Right lobe of liver (tissue), 6 donors: Measurements from ENCODE around the gene FRMD3. TPM values are rescaled to one million over a fixed set of nuclear protein-coding genes. Genes with fewer than 3 reads are reported as not detected.

ENCODE experiments used
- ATAC-seq, 4 donors: fragments of 200-7000 bp; cut with Tn5 transposase; one replicate each; pipeline ENCODE4 v1.9.1; 2020; ENCODE audit warnings: mild to moderate bottlenecking in 4 of 4, moderate library complexity in 4 of 4
- DNase-seq, 3 donors: peaks; one replicate each; pipeline ENCODE4 v3.0.0-alpha.2; 2020
- H3K27ac ChIP-seq, 3 donors: fragments of 200-600 bp; one replicate each; pipeline ENCODE4 v1.8.0; 2022
- H3K27me3 ChIP-seq, 2 donors: fragments of 200-600 bp; one replicate each; pipeline ENCODE4 v1.8.0; 2022
- H3K36me3 ChIP-seq, 4 donors: fragments of 200-600 bp; sonication (generic) in 1 of 4; one replicate each; pipeline versions ENCODE4 v1.5.1 to v1.8.0; 2017 to 2022; ENCODE audit warnings: control low read depth in 1 of 4
- H3K4me1 ChIP-seq, 4 donors: fragments of 200-600 bp; sonication (generic) in 1 of 4; one replicate each; pipeline versions ENCODE4 v1.5.1 to v1.8.0; 2017 to 2022; ENCODE audit warnings: control low read depth in 1 of 4
- H3K4me3 ChIP-seq, 3 donors: fragments of 200-600 bp; one replicate each; pipeline ENCODE4 v1.8.0; 2022
- H3K9me3 ChIP-seq, 4 donors: fragments of 200-600 bp; sonication (generic) in 1 of 4; one replicate each; pipeline versions ENCODE4 v1.5.1 to v1.8.0; 2017 to 2022; ENCODE audit warnings: control low read depth in 1 of 4
- POLR2A ChIP-seq: fragments of 450-650 bp; IDR thresholded peaks from one replicate; pipeline ENCODE4 v1.6.1; 2017; ENCODE audit warnings: antibody characterized with exemption, mild to moderate bottlenecking
- WGBS: methylation state at CpG from one replicate; pipeline ENCODE4 v1.1.6; 2018; ENCODE audit warnings: low coverage, low lambda C conversion rate; ENCODE audit not compliant: insufficient coverage; ENCODE audit errors: missing lambda C conversion rate; 5-methylcytosine and 5-hydroxymethylcytosine counted together
- intact Hi-C, 2 donors: fragments of 100-400 bp; cut with DNase I; formaldehyde crosslinking; loops; one replicate each; pipeline versions ENCODE4 v1.11.2 to v1.14.1; 2022
- total RNA-seq, 6 experiments: library from RNA; depleted of rRNA in 2 of 6; stranded (reverse); fragments of >200 nt in 2 of 6; fragmentation: NEBNext Ultra II Directional in 3 of 6; extraction: Animal tissue kit (Norgen Biotek cat#: 25700) in 3 of 6; gene quantifications; one replicate each; pipeline versions ENCODE4 v1.1.0 to v1.2.4, GENCODE V29; 2016 to 2023
- TF ChIP-seq, protein P1 (sequence below), 4 donors: fragments of 200-600 bp in 3 of 4; fragments of 450-650 bp in 1 of 4; IDR thresholded peaks; one replicate each; pipeline versions ENCODE4 v1.5.1 to v1.8.0; 2016 to 2022; ENCODE audit warnings: antibody characterized with exemption in 4 of 4, mild to moderate bottlenecking in 2 of 4
- donor health status: DM: no; HTN: yes; CAD: no.
- donor health status: DM: no; HTN: no; CAD: no.
- donor health status: DM: no; HTN: no; CAD: no.
- donor health status: DM: no; HTN: yes; CAD: no.
- donor health status: DM: no; HTN: yes; CAD: no.

The FRMD3 gene
- total RNA-seq, 6 experiments from 2014 or later: 0.28 to 0.88 (median 0.34) TPM

DNA sequence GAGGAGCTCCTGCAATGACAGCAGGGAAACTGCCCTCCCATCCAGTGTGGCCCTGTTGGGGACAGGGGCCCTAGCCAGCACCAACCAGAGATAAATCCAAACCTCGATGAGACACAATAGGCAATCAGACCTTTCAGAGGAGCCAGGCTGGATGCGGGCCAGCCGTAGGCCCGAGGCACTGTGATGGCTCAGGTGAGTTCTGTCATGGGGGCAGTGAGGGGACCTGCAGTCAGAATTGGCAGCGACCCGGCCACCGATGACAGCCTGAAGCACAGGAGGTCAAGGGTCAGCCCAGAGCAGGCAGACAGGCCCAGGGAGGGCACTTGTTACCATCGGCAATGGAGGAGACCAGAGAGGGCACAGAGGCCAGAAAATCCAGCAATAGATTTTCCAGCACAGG, 90.8 kb downstream of the FRMD3 start:
- DNase-seq (no peak), ATAC-seq (no peak)
- Histone ChIP-seq H3K36me3 (no peaks in the 10 kb centered on the region), H3K27me3 (no peaks in the 10 kb centered on the region), H3K4me1 (no peaks in the 10 kb centered on the region), H3K27ac (no peak overlapping the region), H3K4me3 (no peak overlapping the region), H3K9me3 (no peaks in the 10 kb centered on the region)
- intact Hi-C loops: no loop called here
- TF ChIP-seq, protein P1, sequence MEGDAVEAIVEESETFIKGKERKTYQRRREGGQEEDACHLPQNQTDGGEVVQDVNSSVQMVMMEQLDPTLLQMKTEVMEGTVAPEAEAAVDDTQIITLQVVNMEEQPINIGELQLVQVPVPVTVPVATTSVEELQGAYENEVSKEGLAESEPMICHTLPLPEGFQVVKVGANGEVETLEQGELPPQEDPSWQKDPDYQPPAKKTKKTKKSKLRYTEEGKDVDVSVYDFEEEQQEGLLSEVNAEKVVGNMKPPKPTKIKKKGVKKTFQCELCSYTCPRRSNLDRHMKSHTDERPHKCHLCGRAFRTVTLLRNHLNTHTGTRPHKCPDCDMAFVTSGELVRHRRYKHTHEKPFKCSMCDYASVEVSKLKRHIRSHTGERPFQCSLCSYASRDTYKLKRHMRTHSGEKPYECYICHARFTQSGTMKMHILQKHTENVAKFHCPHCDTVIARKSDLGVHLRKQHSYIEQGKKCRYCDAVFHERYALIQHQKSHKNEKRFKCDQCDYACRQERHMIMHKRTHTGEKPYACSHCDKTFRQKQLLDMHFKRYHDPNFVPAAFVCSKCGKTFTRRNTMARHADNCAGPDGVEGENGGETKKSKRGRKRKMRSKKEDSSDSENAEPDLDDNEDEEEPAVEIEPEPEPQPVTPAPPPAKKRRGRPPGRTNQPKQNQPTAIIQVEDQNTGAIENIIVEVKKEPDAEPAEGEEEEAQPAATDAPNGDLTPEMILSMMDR (IDR thresholded peaks at IDR 0.05): no peak
- no peak for TF ChIP-seq POLR2A
- 96% methylated on average over 4 of the region's 8 CpGs for WGBS

DNA sequence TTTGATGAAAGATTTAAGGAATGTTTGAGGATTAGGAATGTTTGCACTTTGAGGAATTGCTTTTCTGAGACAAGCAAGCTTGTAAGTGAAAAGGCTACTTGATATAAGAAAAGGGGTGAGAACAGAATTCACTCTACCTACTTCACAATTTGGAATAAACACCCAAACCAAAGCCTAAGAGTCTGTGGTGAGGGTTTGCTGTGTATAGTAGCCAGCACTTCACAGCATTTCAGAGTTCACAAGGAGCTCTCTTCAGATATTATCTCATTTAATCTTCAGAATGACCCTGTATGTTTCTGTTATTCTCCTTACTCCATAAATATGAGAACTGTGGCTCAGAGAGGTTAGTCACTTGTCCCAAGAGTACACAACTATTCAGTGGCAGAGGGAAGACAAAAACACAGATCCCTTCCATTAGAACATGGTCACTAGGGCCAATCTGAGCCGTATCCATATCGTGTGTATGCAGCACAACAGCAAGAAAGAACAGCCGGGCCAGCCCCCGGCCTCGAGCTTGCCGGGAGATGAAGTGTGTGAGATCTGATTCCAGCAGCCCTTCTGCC, 92.4 kb downstream of the FRMD3 start:
- H3K9me3 ChIP-seq: no peaks in the 10 kb centered on the region
- no peak for DNase-seq
- TF ChIP-seq, protein P1 (IDR thresholded peaks at IDR 0.05): no peak
- TF ChIP-seq POLR2A: no peak
- no peak overlapping the region for H3K27ac ChIP-seq
- intact Hi-C loops: no loop called here
- no peaks in the 10 kb centered on the region for H3K27me3 ChIP-seq
- no peak for ATAC-seq
- H3K36me3 ChIP-seq: no peaks in the 10 kb centered on the region
- H3K4me1 ChIP-seq: no peaks in the 10 kb centered on the region
- no peak overlapping the region for H3K4me3 ChIP-seq
- WGBS: 94% methylated on average over 6 of the region's 6 CpGs

DNA sequence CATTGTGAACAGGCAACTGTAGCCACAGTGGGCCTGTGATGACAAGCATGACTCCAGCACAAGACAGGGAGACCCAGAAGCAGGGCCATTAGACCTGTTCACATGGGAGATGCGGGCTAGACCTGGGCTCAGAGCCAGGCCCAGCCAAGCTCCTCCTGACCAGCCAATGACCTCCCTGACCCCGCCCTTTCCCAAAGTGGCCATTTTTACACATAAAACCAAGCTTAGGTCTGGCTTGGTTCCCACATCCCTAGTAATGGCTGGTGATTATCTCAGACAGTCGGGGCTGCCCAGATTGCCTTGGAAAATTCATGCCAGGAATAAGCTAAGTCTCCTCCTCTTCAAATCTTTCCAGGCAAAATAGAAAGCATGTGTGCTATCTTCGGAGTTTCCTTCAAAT, 94.1 kb downstream of the FRMD3 start:
- no peaks in the 10 kb centered on the region for H3K9me3 ChIP-seq
- 67% methylated on average over 1 of the region's 4 CpGs for WGBS
- intact Hi-C loops: no loop called here
- H3K4me1 ChIP-seq: no peaks in the 10 kb centered on the region
- DNase-seq: no peak
- H3K36me3 ChIP-seq: no peaks in the 10 kb centered on the region
- no peak overlapping the region for H3K27ac ChIP-seq
- TF ChIP-seq, protein P1 (IDR thresholded peaks at IDR 0.05): no peak
- TF ChIP-seq POLR2A: no peak
- no peaks in the 10 kb centered on the region for H3K27me3 ChIP-seq
- no peak overlapping the region for H3K4me3 ChIP-seq
- peak in 1 of 4 donors; percentile 19 for ATAC-seq

DNA sequence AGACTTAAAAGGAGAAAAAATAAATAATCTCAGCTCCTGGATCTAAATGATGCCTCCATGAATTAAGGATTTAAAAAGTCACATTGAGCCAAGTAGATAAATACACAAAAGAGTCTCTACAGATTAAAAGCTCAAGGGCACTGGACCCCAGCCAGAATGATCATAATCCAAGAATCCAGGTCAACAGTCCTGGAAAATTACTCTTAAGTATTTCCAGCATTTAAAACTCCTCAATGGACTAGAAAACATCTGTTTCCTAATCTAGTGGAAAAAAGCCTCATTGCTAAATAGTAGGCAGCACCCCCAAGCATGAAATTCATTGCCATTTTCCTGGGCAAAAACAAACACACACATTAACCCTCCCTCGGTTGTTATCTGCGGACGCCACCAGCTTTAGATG, 96.8 kb downstream of the FRMD3 start:
- 36% methylated on average over 3 of the region's 3 CpGs for WGBS
- Histone ChIP-seq H3K4me3 (no peak overlapping the region), H3K9me3 (no peaks in the 10 kb centered on the region), H3K27me3 (no peaks in the 10 kb centered on the region), H3K4me1 (no peaks in the 10 kb centered on the region), H3K36me3 (no peaks in the 10 kb centered on the region), H3K27ac (no peak overlapping the region)
- no peak for TF ChIP-seq POLR2A
- TF ChIP-seq, protein P1 (IDR thresholded peaks at IDR 0.05): no peak
- intact Hi-C loops: no loop called here
- ATAC-seq (peak in 1 of 4 donors; percentile 38), DNase-seq (no peak)

DNA sequence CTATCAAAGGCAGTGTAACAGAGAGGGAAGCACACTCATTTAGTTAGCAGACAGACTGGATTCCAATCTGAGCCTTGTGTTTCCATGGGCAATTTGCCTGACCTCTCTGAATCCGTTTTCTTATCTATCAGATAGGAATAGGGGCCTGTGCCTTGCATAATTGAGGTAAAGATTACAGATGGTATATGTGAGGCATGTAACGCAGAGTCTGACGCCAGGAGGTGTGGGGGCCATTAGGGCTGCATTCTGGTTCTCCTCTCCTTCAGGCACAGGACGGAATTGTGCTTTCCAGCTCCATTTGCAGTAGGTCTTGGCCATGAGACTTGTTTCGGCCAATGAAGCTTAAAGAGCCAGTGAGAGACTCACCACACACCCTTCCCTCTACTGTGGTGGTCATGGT, 97.6 kb downstream of the FRMD3 start:
- H3K36me3 ChIP-seq: no peaks in the 10 kb centered on the region
- intact Hi-C loops: no loop called here
- no peak for TF ChIP-seq POLR2A
- TF ChIP-seq, protein P1 (IDR thresholded peaks at IDR 0.05): no peak
- H3K9me3 ChIP-seq: no peaks in the 10 kb centered on the region
- DNase-seq (no peak), ATAC-seq (no peak)
- no peak overlapping the region for H3K4me3 ChIP-seq
- no peaks in the 10 kb centered on the region for H3K27me3 ChIP-seq
- no peaks in the 10 kb centered on the region for H3K4me1 ChIP-seq
- no peak overlapping the region for H3K27ac ChIP-seq
- 43% methylated on average over 1 of the region's 5 CpGs for WGBS
